Cortex of kidney (tissue), 1 donor: ENCODE data around the gene EPHA8.

Experiments used
- DNase-seq: peaks from one replicate; lab custom pipeline; 2025; lab: John Stamatoyannopoulos, UW

EPHA8 gene

DNA sequence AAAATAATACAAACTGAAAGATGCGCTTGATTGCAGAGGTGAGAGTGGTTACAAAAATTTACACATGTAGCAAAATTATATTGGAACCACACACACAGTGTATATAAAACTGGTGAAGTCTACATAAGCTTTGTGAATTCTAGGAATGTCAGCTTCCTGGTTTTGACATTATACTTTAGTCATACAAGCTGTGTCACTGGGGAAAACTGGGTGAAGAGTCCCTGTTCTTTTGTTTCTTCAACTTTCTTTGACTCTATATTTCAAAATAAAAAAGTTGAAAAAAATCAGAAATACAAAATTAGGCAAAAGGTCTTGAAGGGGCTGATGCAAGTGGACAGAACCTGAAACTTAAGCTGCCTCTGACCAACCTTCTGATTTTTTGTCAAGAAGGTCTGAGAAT is 83.1 kb downstream of the EPHA8 start:
- DNase-seq = no peak

DNA sequence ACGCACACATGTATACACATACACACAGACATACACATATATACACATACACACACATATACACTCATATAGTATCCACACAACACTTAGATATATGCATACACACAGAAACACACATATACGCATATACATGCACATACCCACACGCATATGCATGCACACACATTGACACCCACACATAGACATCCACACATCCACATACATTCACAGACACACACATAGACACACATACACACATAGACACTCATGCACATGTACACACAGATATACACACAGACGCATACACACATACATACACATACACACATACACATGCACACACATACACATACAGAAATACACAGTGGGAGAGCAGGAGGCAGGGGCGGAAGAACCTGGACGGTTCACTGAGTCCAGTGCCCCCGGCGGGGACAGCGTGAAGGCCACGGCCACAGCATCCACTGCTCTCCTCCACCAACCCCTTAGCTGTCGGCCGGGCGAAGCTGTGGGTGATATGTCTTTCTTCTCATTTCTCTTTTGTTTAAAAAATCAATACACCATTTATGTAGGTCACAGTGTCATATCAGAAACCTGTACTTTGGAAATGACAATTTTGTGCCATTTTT is 86.9 kb downstream of the EPHA8 start:
- no peak for DNase-seq

DNA sequence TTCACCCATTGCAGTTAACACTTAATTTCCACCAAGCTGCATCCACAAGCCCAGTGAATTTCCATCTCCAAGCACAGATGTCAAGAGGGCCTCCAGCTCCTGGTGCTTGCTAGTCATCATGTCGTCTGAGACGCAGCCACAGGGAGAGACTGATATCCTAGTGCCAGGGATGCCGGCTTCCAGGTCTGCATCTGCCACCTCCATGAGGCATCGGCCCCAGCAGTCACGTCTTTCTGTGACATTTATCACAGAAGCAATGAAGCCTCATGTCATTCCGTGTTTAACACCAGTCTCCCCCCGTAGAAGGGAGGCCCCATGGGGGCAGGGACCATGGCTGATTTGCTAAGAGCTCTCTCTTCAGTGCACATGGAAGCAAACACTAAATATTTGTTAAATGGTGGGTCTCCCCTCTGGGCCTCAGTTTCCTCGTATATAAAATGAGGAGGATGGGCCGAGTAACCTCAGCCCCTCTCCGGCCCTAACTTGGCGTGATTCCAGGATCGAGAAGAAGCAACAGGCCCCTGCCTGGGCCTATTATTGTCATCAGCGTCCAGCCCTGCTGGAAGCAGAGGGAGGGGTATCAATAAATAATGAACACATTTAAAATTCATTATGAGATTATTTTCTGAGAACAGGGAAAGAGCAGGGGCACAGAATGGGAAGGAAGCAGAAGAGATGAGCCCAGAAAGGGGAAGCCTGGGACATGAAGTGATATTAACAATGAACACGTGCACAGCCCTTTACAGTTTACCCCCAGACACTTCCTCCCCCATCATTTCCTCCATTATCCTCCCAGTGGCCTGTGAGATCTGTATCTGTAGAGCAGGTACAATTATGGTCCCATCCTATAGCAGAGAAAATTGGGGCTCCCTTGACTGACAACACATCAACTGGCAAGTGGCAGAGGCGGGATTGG is 88.9 kb downstream of the EPHA8 start:
- DNase-seq = no peak

DNA sequence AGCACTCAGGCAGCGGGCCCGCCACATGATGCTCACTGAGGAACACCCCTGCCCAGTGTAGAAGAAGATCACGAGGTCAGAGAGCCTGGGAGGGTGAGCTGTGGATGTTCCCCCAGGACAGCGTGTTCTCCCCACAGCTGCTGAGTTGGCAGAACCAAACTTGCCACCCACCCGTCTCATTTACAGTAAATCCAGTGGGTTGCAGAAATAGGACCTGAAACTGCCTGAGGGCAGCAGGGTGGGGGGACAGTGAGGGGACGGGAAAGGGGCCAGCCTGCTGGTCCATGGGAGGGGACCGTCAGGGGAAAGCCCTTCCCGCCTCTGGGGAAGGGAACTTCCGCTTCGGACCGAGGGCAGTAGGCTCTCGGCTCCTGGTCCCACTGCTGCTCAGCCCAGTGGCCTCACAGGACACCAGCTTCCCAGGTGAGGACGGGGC is 89.6 kb downstream of the EPHA8 start, which contains the start of gene C1QB:
TSS of gene C1QB (plus strand) at position 356 of the 436 bp plus-strand sequence. CDS start 6,227 bp downstream, outside the sequence.
- DNase-seq = no peak
